Stomach smooth muscle (tissue), 2 donors: ENCODE measurements around the gene LPXN.

ENCODE experiments used
- H3K27ac ChIP-seq: one replicate; pipeline ENCODE4 v1.7.0; 2013; ENCODE audit warnings: mild to moderate bottlenecking, low read length, inconsistent platforms
- H3K27me3 ChIP-seq, 2 donors: one replicate each; pipeline ENCODE4 v1.7.0; 2013; ENCODE audit warnings: low read length in 2 of 2; ENCODE audit not compliant: insufficient read depth in 2 of 2, control insufficient read depth in 1 of 2
- H3K36me3 ChIP-seq, 2 donors: one replicate each; pipeline ENCODE4 v1.7.0; 2013; ENCODE audit warnings: low read length in 2 of 2; ENCODE audit not compliant: control insufficient read depth in 2 of 2, insufficient read depth in 2 of 2
- H3K4me1 ChIP-seq: one replicate; pipeline ENCODE4 v1.7.0; 2013; ENCODE audit warnings: low read length; ENCODE audit not compliant: control insufficient read depth, insufficient read depth
- H3K4me3 ChIP-seq, 2 donors: one replicate each; pipeline ENCODE4 v1.7.0; 2013; ENCODE audit warnings: low read length in 2 of 2
- H3K9ac ChIP-seq, 2 donors: one replicate each; pipeline ENCODE4 v1.7.0; 2013; ENCODE audit warnings: low read length in 2 of 2, mild to moderate bottlenecking in 1 of 2
- H3K9me3 ChIP-seq, 2 donors: one replicate each; pipeline ENCODE4 v1.7.0; 2013; ENCODE audit warnings: low read length in 2 of 2; ENCODE audit not compliant: control insufficient read depth in 2 of 2
- donor health status: healthy.
- donor health status: Pancreatic carcinoma.

LPXN gene

DNA sequence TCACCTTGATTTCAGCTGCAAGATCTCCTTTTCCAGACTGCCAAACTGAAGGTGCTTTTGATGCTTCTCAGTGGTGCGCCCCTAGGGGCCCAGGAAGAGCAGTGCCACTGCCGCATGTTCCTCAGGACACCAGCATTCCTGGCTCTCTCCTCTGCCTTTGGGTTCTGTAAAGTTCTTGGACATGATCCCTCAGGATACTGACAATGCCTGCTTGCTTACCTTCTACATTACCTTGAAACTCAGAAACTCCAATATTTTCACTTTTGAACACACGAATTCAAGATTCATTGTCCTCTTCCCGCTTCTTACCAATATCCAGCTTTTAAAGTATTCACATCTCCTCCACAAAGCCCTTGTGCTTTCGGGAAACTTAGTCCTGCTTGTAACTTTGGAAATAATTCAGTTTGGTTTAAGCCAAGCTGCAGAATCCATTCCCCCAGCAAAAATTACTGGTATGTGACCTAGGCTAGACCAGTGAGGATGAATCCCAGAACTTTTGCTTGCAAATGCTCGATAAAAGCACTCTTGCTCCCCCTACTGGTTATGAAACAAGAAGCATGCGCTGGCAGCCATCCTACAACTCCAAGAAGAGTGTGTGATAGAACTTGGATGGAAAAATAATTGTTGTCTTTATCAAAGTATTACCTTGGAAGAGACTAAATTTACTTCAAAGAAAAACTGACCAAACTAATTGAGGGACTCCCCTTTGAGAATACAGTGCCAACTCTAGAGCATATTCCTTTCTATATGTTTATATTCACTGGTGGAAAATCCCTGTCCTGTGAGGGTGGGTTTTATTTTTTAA, 51.2 kb downstream of the LPXN start:
- H3K9ac ChIP-seq = peak overlapping the region in 1 of 2 donors; percentile 14
- no peaks in the 10 kb centered on the region for H3K9me3 ChIP-seq
- peaks cover 10 to 11% of the 10 kb centered on the region in 2 donors for H3K36me3 ChIP-seq
- H3K27ac ChIP-seq = no peak overlapping the region
- no peaks in the 10 kb centered on the region for H3K27me3 ChIP-seq
- peak overlapping the region; percentile 5 to 31 for H3K4me3 ChIP-seq
- H3K4me1 ChIP-seq = peaks cover 4% of the 10 kb centered on the region

DNA sequence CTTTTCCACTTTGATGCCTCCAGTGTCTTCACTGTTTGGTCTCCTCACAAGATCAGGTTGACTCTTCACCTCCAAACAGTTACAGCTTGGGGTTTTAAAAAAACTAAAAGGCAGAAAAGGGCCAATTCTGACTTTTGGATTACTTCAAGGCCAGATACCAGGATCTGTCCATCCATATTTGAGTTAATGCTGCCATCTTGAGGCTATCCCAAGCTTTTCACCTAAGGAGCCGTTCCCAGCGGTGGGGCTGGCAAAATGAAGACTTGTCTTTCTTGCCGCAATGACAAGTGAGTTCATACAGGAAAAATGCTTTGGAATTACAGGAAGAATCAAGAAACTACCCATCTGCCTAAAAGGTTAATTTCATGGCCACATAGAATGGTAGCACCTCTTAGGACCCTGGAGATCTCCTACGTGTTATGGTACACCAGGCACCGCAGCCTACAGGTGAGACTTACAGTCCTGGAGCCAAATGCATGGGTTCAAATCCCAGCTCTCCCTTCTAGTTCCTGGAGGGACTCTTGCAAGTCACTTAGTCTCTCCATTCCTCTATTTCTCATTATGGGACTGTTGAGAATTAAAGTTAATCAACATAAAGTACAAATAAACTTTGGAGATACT, 61.8 kb downstream of the LPXN start:
- Histone ChIP-seq H3K9me3 (no peaks in the 10 kb centered on the region), H3K4me1 (no peaks in the 10 kb centered on the region), H3K27me3 (no peaks in the 10 kb centered on the region), H3K9ac (no peak overlapping the region), H3K4me3 (no peak overlapping the region), H3K36me3 (no peaks in the 10 kb centered on the region), H3K27ac (no peak overlapping the region)

DNA sequence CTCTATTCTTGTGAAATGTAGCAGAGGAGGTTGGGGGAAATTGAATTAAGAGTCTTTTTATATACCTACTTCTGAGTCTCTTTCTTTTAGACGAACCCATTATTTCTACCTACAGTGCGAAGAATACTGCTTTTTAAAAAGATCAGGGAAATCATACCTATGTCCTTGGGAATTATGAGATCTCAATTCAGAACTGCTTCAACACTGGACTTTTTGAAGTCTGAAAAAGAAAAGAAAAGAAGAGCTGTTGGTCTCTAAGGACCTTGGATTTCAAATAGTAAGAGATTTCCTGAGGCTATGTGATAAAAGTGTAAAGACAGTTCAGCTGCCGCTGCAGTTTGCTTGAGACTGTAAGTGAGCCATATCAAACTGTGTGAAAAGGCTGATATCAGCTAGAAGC, 64.0 kb downstream of the LPXN start:
- Histone ChIP-seq H3K27ac (no peak overlapping the region), H3K4me3 (no peak overlapping the region), H3K4me1 (no peaks in the 10 kb centered on the region), H3K27me3 (no peaks in the 10 kb centered on the region), H3K9ac (no peak overlapping the region), H3K9me3 (no peaks in the 10 kb centered on the region), H3K36me3 (no peaks in the 10 kb centered on the region)

DNA sequence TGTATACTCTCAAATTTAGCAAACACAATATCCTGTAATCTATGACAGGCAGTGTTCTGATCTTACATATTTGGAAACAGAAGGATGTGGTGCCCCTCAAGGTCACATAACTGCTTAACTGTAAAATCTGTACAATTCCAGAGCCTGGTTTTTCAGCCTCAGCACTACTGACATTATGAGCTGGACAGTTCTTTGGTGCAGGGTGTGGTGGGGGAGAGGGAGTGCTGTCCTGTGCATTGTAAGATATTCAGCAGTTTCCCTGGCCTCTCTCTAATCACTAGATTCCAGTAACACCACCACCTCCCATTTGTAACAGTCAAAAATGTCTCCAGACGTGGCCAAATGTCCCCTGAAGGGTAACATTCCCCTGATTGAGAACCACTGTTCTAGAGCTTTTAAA, 65.9 kb downstream of the LPXN start:
- Histone ChIP-seq H3K9ac (no peak overlapping the region), H3K9me3 (no peaks in the 10 kb centered on the region), H3K27me3 (no peaks in the 10 kb centered on the region), H3K4me1 (no peaks in the 10 kb centered on the region), H3K36me3 (no peaks in the 10 kb centered on the region), H3K27ac (no peak overlapping the region), H3K4me3 (no peak overlapping the region)

DNA sequence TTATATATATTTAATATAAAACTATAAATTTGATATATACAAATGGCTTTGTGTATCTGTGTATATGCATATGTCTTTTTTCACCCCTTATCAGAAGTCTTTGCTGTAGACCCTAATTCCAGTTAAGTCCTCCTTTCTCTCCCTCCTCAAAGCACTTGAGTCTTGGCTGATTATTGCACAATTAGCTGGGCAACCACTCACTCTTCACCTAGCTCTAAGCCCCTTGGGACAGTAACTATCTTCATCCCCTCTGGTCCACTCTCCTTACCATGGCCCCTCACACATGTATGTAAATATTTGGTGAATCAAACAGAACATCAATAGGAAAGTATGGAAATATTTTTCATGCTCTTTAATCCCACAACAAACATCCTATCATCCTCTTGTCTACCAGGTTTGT, 66.8 kb downstream of the LPXN start:
- Histone ChIP-seq H3K36me3 (no peaks in the 10 kb centered on the region), H3K4me3 (no peak overlapping the region), H3K27me3 (no peaks in the 10 kb centered on the region), H3K9ac (no peak overlapping the region), H3K9me3 (no peaks in the 10 kb centered on the region), H3K4me1 (no peaks in the 10 kb centered on the region), H3K27ac (no peak overlapping the region)

DNA sequence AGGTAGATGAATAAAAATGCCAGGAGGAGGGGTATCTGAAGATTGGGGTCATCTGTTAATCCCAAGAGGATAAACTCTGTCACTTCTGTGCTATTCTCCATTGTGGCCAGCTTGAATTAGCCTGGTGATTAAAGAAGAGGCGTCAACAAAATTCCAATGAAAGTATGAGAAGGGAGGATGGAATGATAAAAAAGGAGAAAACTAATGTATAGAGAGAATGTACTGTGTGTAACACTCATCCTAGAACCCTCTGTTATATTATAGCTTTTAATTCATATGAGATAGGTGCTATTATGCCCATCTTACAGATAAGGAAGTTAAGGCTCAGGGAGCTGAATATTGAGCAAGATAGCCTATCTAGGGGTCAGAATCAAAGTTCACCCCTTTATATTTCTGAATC, 67.7 kb downstream of the LPXN start, which contains the start of gene OR5B21:
OR5B21 (minus strand) TSS at position 101 of the 400 bp plus-strand sequence; CDS start at position 101, 0 bp downstream.
- Histone ChIP-seq H3K9ac (no peak within 1 kb of the TSS), H3K27me3 (no peaks in the 10 kb centered on the region), H3K4me1 (no peaks in the 10 kb centered on the region), H3K9me3 (no peaks in the 10 kb centered on the region), H3K36me3 (no peaks in the 10 kb centered on the region), H3K4me3 (no peak within 1 kb of the TSS), H3K27ac (no peak within 1 kb of the TSS)

GRCh38 chr11:58507355-58507754, 68.3 kb downstream of the LPXN start:
- Histone ChIP-seq H3K27ac (no peak overlapping the region), H3K9me3 (no peaks in the 10 kb centered on the region), H3K4me1 (no peaks in the 10 kb centered on the region), H3K4me3 (no peak overlapping the region), H3K36me3 (no peaks in the 10 kb centered on the region), H3K27me3 (no peaks in the 10 kb centered on the region), H3K9ac (no peak overlapping the region)

GRCh38 chr11:58506935-58507334, 68.7 kb downstream of the LPXN start:
- no peak overlapping the region for H3K4me3 ChIP-seq
- H3K27ac ChIP-seq = no peak overlapping the region
- no peaks in the 10 kb centered on the region for H3K36me3 ChIP-seq
- no peaks in the 10 kb centered on the region for H3K9me3 ChIP-seq
- H3K9ac ChIP-seq = no peak overlapping the region
- H3K4me1 ChIP-seq = no peaks in the 10 kb centered on the region
- no peaks in the 10 kb centered on the region for H3K27me3 ChIP-seq

- no peak overlapping the region for H3K4me3 ChIP-seq
- H3K9me3 ChIP-seq = no peaks in the 10 kb centered on the region
- H3K27me3 ChIP-seq = no peaks in the 10 kb centered on the region
- H3K27ac ChIP-seq = no peak overlapping the region
- no peaks in the 10 kb centered on the region for H3K4me1 ChIP-seq
- H3K36me3 ChIP-seq = no peaks in the 10 kb centered on the region
- H3K9ac ChIP-seq = no peak overlapping the region
Measured at GRCh38 chr11:58505849-58506248, 69.8 kb downstream of the LPXN start.

GRCh38 chr11:58504232-58504631, 71.4 kb downstream of the LPXN start:
- Histone ChIP-seq H3K27me3 (no peaks in the 10 kb centered on the region), H3K4me3 (no peak overlapping the region), H3K36me3 (no peaks in the 10 kb centered on the region), H3K4me1 (no peaks in the 10 kb centered on the region), H3K9ac (no peak overlapping the region), H3K27ac (no peak overlapping the region), H3K9me3 (no peaks in the 10 kb centered on the region)

DNA sequence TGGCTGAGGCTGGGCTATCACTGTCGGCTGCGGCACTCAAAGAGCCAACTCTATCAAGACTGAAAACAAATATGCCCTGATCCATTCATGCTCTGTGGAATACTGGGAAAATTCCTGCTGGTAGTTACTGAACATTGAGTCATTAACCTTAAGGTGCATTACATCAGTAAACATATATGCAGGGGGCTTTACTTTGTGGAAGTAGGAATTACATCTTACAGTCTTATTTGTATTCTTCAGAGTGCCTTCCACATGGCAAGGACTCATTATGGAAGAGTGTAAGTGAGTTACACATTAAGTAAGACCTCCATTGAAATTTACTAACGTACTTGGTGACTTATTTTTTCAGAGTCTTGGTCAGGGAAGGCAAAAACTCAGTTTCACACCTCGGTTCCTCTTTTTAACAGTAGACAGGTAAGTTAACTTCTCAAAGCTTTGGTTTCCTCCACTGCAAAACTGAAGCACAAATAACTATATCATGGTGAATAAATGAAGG, 72.2 kb downstream of the LPXN start:
- H3K9me3 ChIP-seq = no peaks in the 10 kb centered on the region
- H3K4me3 ChIP-seq = no peak overlapping the region
- H3K9ac ChIP-seq = no peak overlapping the region
- H3K4me1 ChIP-seq = no peaks in the 10 kb centered on the region
- no peak overlapping the region for H3K27ac ChIP-seq
- no peaks in the 10 kb centered on the region for H3K27me3 ChIP-seq
- no peaks in the 10 kb centered on the region for H3K36me3 ChIP-seq
